ENCODE results near the gene MAGT1.
A peak's percentile ranks its signal among the peaks of the same experiment; 100 is the strongest.
"Not testable (repeated sequence)": the region's sequence is repeated elsewhere in the genome, so short reads cannot be mapped to it uniquely, and the experiment has no call there.

The MAGT1 gene

GRCh38 chrX:77831544-77831943 is 63.7 kb downstream of the MAGT1 start:
- not testable (repeated sequence) for DNase-seq (ENCODE audit: low spot score)

- not testable (repeated sequence) for DNase-seq (ENCODE audit: low spot score)
Measured at GRCh38 chrX:77821989-77822388, 73.2 kb downstream of the MAGT1 start.

GRCh38 chrX:77820091-77820727 is 75.0 kb downstream of the MAGT1 start:
- no peak for DNase-seq (ENCODE audit: low spot score)

GRCh38 chrX:77814210-77814609 is 81.0 kb downstream of the MAGT1 start:
- DNase-seq (ENCODE audit: low spot score) = no peak

- DNase-seq (ENCODE audit: low spot score) = no peak
Measured at GRCh38 chrX:77802201-77802600, 93.0 kb downstream of the MAGT1 start.

- DNase-seq (ENCODE audit: low spot score) = no peak
Measured at GRCh38 chrX:77795124-77795523, 100.1 kb downstream of the MAGT1 start.

GRCh38 chrX:77793946-77794345 is 101.3 kb downstream of the MAGT1 start:
- no peak for DNase-seq (ENCODE audit: low spot score)

GRCh38 chrX:77788050-77788449 is 107.2 kb downstream of the MAGT1 start:
- DNase-seq (ENCODE audit: low spot score) = no peak

GRCh38 chrX:77786365-77786680 is 108.9 kb downstream of the MAGT1 start:
- no peak for DNase-seq (ENCODE audit: low spot score)

- DNase-seq (ENCODE audit: low spot score) = peak; percentile 81
Measured at GRCh38 chrX:77785486-77786364, 109.5 kb downstream of the MAGT1 start, which contains the start of gene ATRX. ATRX (minus strand) TSS chrX:77786216; CDS start chrX:77786001, 215 bp downstream.

- DNase-seq (ENCODE audit: low spot score) = no peak
Measured at GRCh38 chrX:77779695-77780094, 115.5 kb downstream of the MAGT1 start.

- no peak for DNase-seq (ENCODE audit: low spot score)
Measured at GRCh38 chrX:77776659-77777058, 118.6 kb downstream of the MAGT1 start.
